Right atrium auricular region (tissue), 2 donors: Measurements from ENCODE around the gene DUSP9. TPM values are rescaled to one million over a fixed set of nuclear protein-coding genes. Genes with fewer than 3 reads are reported as not detected.
"Not testable (repeated sequence)": the region's sequence is repeated elsewhere in the genome, so short reads cannot be mapped to it uniquely, and the experiment has no call there.

Experiments used
- DNase-seq: peaks from one replicate; pipeline ENCODE4 v3.0.0-alpha.2; 2019; ENCODE audit warnings: low spot score
- H3K27ac ChIP-seq, 2 donors: fragments of 200-600 bp; sonication (generic); 1 replicate in 1 of 2; 2 replicates in 1 of 2; pipeline ENCODE4 v1.5.1; 2016 to 2019
- H3K27me3 ChIP-seq, 2 donors: fragments of 200-600 bp; sonication (generic); one replicate each; pipeline versions ENCODE4 v1.5.1 to v1.6.0; 2017 to 2019
- H3K36me3 ChIP-seq: fragments of 200-600 bp; sonication (generic); one replicate; pipeline ENCODE4 v1.5.1; 2016
- H3K4me1 ChIP-seq, 2 donors: fragments of 200-600 bp; sonication (generic); one replicate each; pipeline versions ENCODE4 v1.5.1 to v1.6.0; 2017 to 2019
- H3K4me3 ChIP-seq, 2 donors: fragments of 200-600 bp; sonication (generic); 1 replicate in 1 of 2; 2 replicates in 1 of 2; pipeline ENCODE4 v1.5.1; 2017 to 2019; ENCODE audit warnings: mild to moderate bottlenecking in 1 of 2, moderate library complexity in 1 of 2
- H3K9me3 ChIP-seq, 2 donors: fragments of 200-600 bp; sonication (generic); one replicate each; pipeline ENCODE4 v1.5.1; 2019
- total RNA-seq, 2 donors: library from RNA; depleted of rRNA; stranded (reverse); fragments of >200 nt; gene quantifications; one replicate each; pipeline ENCODE4 v1.1.0, GENCODE V29; 2016
- TF ChIP-seq, protein P1 (sequence below), 2 donors: fragments of 200-600 bp; sonication (generic); IDR thresholded peaks; one replicate each; pipeline ENCODE4 v1.5.1; 2019; ENCODE audit warnings: antibody characterized with exemption in 2 of 2

Gene DUSP9
- total RNA-seq, 2 donors from 2014 or later: not detected

DNA sequence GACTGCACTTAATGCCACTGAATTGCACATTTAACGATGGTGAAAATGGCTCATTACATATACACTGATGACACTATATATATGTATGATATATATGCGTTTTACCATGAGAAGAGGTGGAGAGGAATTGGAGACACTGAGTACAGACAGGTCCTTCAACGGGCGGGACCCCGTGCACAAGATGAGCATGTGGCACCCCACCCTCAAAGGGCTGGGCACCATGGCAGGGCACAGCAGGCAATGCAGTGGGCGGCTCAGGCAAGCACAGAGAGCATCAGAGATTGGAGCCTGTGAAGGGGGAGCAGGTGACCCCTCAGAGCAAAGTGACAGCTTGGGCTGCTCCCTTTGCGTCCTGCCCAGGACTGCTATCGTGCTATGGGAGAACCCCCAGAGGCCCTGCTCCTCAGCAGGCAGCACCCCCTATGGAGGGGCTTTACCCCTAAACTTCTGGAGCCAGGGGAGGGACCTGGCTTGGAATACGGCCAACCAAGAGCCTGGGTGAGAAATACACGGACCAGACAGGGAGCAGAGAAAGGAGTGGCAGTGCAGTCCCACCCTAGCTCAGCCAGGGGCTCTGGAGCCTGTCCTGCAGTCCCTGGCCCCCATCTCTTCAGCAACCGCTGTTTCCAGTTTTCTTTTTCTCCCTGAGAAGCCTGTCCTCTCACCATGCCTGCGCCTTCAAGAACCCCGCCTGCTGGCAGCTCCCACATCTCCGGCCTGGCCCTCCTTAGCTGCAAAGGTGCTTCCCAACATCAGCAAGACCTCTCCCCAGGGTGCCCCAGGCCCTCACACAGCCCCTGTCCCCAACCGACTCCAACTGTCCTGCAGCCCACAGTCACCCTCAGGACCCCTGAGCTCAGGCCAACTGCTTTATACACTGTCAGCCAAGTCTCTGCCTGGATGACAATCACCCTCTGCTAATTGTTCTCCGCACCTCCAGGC is 51.2 kb downstream of the DUSP9 start:
- Histone ChIP-seq H3K27me3 (no peaks in the 10 kb centered on the region), H3K4me3 (no peak overlapping the region), H3K4me1 (peaks cover 0 to 6% of the 10 kb centered on the region in 2 donors), H3K27ac (peak overlapping the region; percentile 71 to 75), H3K36me3 (peaks cover 22% of the 10 kb centered on the region), H3K9me3 (no peaks in the 10 kb centered on the region)
- DNase-seq: no peak
- TF ChIP-seq, protein P1, sequence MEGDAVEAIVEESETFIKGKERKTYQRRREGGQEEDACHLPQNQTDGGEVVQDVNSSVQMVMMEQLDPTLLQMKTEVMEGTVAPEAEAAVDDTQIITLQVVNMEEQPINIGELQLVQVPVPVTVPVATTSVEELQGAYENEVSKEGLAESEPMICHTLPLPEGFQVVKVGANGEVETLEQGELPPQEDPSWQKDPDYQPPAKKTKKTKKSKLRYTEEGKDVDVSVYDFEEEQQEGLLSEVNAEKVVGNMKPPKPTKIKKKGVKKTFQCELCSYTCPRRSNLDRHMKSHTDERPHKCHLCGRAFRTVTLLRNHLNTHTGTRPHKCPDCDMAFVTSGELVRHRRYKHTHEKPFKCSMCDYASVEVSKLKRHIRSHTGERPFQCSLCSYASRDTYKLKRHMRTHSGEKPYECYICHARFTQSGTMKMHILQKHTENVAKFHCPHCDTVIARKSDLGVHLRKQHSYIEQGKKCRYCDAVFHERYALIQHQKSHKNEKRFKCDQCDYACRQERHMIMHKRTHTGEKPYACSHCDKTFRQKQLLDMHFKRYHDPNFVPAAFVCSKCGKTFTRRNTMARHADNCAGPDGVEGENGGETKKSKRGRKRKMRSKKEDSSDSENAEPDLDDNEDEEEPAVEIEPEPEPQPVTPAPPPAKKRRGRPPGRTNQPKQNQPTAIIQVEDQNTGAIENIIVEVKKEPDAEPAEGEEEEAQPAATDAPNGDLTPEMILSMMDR (IDR thresholded peaks at IDR 0.05): no peak

DNA sequence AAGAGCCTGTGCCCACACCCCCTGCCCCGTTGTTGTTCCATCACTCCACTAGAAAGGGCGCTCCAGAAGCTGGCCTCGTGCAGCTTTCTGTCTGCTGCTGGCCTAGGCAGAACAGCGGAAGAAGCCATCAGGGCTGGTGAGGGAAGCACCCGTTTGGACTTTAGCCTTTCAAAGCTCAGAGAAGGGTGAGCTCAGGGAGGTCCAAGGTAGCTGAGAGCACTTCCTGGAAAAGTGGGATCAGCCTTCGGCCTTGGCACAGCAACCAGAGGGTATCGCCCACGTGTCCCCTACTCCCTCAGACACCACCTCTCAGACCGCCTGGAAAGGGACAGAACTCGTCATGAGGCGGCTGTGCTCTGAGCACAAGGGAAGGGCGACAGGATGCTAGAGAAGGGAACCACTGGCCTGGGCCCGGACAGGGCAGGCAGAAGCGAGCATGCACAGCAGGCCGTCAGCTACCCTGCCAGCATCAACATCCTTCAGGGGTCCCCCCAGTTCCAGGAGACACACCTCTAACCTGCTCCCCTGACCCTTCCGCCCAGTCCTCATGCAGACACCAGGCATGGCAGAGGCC is 52.3 kb downstream of the DUSP9 start:
- not testable (repeated sequence) for H3K27me3 ChIP-seq, H3K4me3 ChIP-seq, H3K9me3 ChIP-seq, DNase-seq
- H3K36me3 ChIP-seq: peaks cover 16% of the 10 kb centered on the region
- H3K4me1 ChIP-seq: peaks cover 0 to 12% of the 10 kb centered on the region in 2 donors
- peak overlapping the region; percentile 71 to 75 for H3K27ac ChIP-seq

DNA sequence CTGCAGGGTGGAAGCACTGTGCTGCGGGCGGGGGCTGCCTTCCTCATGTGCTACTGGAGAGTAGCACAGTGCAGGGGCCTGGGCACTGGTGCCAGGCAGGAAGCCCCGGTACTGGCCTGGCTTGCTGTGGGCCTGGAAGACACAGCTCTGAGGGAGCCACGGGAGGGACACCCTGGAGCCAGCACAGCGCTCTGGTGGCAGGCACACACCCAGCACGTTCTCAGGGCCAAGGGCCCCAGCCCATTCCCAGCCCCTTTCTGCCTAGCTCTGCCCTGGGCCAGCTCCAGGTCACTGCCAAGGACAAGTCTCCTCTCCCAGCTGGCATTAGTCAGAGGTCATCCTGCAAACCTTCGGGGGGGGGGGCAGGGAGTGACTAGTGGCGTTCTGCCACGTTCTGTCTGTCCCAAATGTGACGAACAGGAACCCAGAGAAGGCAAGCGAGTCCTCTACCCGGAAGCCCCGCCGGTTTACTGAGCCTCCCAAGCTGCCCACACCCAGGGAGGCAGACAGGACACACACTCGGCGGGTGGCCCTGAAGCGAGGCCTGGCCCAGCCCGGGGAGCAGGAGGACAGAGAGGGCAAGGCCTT is 52.9 kb downstream of the DUSP9 start:
- H3K27me3 ChIP-seq, H3K9me3 ChIP-seq, DNase-seq, H3K4me3 ChIP-seq: not testable (repeated sequence)
- H3K27ac ChIP-seq: peak overlapping the region; percentile 71 to 75
- peaks cover 0 to 12% of the 10 kb centered on the region in 2 donors for H3K4me1 ChIP-seq
- peaks cover 12% of the 10 kb centered on the region for H3K36me3 ChIP-seq

DNA sequence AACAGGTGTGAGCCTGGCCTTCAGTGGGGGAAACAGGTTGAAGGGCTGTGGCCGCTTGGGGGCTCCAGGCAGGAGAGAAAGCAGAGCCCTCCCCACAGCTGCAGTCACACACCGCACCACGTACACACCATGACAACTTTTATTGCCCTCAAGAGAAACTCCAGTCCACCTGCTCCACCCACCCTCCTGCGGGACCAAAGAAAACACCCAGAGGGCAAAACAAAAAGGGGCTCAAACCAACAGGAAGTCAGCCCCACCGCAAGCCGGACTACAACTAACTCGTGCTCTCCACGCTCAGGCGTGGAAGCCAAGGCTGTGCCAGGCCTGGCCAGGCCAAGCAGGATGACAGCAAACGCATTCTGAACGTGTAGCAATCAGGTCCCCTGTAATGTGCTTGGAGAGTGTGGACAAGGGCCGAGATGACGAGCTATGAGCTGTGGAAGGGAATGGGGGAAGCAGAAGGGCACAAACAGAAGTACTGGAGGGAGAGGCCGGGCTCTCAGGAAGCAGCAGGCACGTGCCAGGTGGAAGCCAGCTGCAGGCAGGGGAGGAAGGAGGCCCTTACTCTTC is 53.5 kb downstream of the DUSP9 start:
- H3K4me1 ChIP-seq: peaks cover 0 to 12% of the 10 kb centered on the region in 2 donors
- TF ChIP-seq, protein P1 (IDR thresholded peaks at IDR 0.05): no peak
- H3K9me3 ChIP-seq: no peaks in the 10 kb centered on the region
- peak overlapping the region; percentile 71 to 75 for H3K27ac ChIP-seq
- peaks cover 11% of the 10 kb centered on the region for H3K36me3 ChIP-seq
- H3K4me3 ChIP-seq: no peak overlapping the region
- DNase-seq: no peak
- H3K27me3 ChIP-seq: no peaks in the 10 kb centered on the region

Other genes with a start within 250 kb of the DUSP9 start
- gene PNMA6E, start 245.9 kb upstream of the DUSP9 start, total RNA-seq: not detected
- gene ZFP92, start 235.7 kb upstream of the DUSP9 start, total RNA-seq: 1 to 10 TPM in 1 of 2 donors, under 1 TPM in 1; 0.85 to 1.6 TPM
- gene TREX2, start 201.1 kb upstream of the DUSP9 start, total RNA-seq: under 1 TPM in 1 of 2 donors, not detected in 1; 0.94 TPM
- gene HAUS7, start 176.6 kb upstream of the DUSP9 start, total RNA-seq: 10 to 100 TPM; 10.5 to 15.9 TPM
- 100 to 1,000 TPM; 141 to 206 TPM for gene BGN, start 152.2 kb upstream of the DUSP9 start, total RNA-seq
- not detected for gene ATP2B3, start 129.6 kb upstream of the DUSP9 start, total RNA-seq
- gene CCNQ, start 48.1 kb upstream of the DUSP9 start, total RNA-seq: 10 to 100 TPM; 48.0 to 65.0 TPM
- gene PNCK, start 26.6 kb downstream of the DUSP9 start, total RNA-seq: 10 to 100 TPM in 1 of 2 donors, 1 to 10 TPM in 1; 4.0 to 42.4 TPM
- 10 to 100 TPM; 71.3 to 76.6 TPM for gene SLC6A8, start 40.7 kb downstream of the DUSP9 start, total RNA-seq
- 100 to 1,000 TPM in 1 of 2 donors, 10 to 100 TPM in 1; 86.3 to 109 TPM for gene BCAP31, start 77.2 kb downstream of the DUSP9 start, total RNA-seq
- gene ABCD1, start 77.7 kb downstream of the DUSP9 start, total RNA-seq: 10 to 100 TPM; 15.2 to 18.0 TPM
- 1 to 10 TPM; 5.6 to 8.2 TPM for gene PLXNB3, start 117.0 kb downstream of the DUSP9 start, total RNA-seq
- 10 to 100 TPM; 19.4 to 24.6 TPM for gene SRPK3, start 133.8 kb downstream of the DUSP9 start, total RNA-seq
- gene IDH3G, start 147.2 kb downstream of the DUSP9 start, total RNA-seq: 100 to 1,000 TPM; 116 to 135 TPM
- 100 to 1,000 TPM; 219 to 238 TPM for gene SSR4, start 147.5 kb downstream of the DUSP9 start, total RNA-seq
- gene PDZD4, start 183.3 kb downstream of the DUSP9 start, total RNA-seq: 1 to 10 TPM; 2.1 to 7.1 TPM
- 1 to 10 TPM; 6.3 to 7.0 TPM for gene L1CAM, start 239.0 kb downstream of the DUSP9 start, total RNA-seq